GM18519 (cell line): ENCODE results near the gene SLC6A7.

Source experiments
- ATAC-seq: cut with Tn5 transposase; IDR thresholded peaks from one replicate; pipeline ENCODE4 v1.9.1; 2021; ENCODE audit warnings: mild to moderate bottlenecking, moderate library complexity; ENCODE audit not compliant: unreplicated experiment, low FRiP score

Gene SLC6A7

DNA sequence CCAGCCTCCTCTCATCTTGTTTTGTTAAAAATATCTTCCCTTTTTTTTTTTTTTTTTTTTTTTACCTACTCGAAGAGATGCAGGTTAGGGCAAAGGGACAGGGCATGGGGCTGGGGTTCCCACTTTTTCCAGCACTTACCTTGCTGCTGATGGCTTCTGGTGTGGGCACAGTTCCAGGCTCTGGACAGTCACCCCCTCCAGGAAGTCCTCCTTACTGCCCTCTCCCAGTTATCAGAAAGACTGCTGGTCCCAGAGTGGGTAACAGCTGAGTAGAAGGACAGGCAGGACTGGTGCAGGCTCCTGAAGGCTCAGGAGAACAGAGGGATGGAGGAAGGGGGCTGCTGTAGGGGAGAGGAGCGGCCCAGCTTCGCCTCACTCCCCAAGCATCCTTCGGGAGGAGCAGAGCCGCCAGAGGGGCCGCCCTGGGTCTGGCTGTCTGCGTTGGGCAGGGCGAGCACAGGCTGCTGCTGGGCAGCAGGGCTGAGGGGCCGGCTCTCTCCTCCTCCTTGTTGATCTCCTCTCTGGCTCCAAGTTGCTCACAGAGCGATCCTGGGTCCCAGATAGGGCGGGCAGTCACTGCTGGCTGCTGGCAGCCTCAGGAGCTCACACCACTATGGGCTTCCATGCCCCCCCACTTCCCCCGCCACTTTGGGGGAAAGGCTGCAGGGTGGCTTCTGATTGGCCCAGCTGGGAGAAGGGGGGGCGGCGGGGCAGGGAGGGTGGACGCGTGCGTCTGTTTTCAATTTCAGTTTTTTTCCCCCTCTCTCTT lies 34.4 kb upstream of the SLC6A7 start, which contains the start of gene PDGFRB:
Gene PDGFRB, minus strand, starts transcription at position 588 of the 769 bp plus-strand sequence. CDS start 18,798 bp downstream, outside the sequence.
- no peak for ATAC-seq

DNA sequence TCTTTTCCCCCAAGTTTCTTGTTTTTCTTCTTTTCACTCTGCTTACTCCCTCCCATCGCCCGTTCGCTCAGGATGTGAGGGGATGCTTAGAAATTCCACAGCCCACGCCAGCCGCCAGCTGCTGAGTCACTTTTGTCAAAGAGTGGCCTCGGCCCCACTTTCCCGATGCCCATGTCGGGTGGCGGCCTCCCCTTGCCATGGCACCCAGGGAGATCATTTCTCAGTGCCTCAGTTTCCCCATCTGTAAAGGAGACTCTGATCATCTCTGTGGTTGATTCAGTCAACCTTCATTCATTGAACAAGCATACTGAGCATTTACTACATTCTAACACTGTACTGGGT lies 33.9 kb upstream of the SLC6A7 start:
- no peak for ATAC-seq

- no peak for ATAC-seq
Observed at GRCh38 chr5:150156540-150156939, 33.3 kb upstream of the SLC6A7 start.

DNA sequence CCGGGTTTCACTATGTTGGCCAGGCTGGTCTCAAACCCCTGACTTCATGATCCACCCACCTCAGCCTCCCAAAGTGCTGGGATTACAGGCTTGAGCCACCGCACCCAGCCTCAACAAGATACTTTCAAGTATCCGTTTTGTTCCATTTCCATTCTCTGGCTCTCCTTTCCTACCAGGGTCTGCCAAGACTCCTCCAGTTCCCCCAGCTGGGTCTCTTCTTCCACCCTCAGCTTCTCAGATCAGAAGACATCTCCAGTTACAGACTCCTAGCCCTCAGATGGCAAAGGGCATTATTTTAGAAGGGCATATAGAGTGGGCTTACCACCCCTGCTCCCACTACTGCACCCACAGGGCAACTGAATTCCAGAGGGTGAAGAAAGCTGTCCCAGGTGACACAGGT lies 32.7 kb upstream of the SLC6A7 start:
- ATAC-seq, result no peak

DNA sequence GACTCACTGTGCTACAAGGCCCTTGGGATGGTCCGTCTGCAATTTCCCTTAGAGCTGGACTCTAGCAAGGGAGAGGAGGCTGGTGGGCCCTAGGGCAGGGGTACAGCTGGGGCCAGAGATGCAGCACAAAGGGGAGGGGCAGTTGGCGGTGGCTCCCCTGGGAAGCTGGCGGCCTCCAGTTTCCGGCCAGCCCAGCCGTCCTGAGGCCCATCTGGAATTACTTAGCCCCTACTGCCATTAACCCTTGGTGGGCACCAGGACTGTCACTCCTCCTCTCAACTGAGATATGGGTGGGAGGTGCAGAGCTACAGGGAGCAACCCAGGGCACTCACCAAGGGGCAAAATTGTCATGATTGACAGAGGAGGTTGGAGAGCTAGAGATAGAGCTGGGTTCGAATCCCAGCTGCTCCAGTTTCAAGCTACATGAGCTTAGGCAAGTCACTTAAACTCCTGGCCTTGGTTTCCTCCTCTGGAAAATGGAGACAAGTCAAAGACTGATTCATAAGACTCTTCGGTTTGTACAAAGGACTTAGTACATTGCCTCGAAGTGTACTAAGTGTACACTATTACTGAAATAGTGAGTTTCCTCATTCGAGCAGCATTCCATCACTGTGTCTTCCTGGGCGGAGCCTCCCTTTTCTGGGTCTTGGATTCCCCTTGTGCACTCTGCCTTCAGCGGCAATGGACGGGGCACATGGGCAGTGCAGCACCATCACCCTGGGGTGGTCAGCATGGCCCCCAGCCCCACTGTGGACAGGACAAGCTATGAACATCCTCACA lies 31.5 kb upstream of the SLC6A7 start:
- ATAC-seq, result no peak

DNA sequence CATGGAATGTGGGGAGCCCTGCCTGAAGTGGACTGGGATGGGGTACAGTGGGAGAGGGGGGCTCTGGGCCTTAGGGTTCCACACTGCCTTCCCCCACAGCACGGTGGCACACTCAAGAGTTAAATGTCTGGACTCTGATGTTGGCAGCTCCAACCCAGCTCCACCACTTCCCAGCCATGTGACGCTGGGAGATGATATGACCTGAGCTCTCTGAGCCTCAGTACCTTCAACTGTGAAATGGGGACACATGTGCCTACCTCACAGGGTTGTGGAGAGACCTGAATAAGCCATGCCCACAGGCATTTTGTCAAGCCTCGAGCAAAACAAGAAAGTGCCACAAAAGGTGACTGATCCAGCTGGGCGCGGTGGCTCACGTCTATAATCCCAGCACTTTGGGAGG lies 30.8 kb upstream of the SLC6A7 start:
- no peak for ATAC-seq

DNA sequence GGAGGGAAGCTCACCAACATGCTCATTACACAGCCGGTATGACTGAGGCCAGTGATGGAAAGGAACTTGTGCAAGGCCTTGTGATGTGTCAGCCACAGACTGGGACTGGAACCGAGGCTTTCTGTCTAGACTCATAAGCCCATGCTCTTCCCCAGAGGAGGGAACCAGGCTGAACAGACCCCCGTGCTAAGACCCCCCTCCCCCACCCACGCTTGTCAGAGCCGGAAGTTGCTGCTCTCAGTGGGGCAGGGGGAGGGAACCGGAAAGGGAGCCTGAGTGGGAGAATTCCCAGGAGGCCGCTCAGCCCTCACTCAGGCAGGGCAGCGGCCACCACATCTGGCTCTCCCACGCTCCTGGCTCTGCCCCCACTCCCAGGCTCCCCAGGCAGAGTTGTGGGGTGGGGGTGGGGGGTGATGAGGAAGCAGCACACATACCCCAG lies 30.1 kb upstream of the SLC6A7 start:
- ATAC-seq, result no peak

DNA sequence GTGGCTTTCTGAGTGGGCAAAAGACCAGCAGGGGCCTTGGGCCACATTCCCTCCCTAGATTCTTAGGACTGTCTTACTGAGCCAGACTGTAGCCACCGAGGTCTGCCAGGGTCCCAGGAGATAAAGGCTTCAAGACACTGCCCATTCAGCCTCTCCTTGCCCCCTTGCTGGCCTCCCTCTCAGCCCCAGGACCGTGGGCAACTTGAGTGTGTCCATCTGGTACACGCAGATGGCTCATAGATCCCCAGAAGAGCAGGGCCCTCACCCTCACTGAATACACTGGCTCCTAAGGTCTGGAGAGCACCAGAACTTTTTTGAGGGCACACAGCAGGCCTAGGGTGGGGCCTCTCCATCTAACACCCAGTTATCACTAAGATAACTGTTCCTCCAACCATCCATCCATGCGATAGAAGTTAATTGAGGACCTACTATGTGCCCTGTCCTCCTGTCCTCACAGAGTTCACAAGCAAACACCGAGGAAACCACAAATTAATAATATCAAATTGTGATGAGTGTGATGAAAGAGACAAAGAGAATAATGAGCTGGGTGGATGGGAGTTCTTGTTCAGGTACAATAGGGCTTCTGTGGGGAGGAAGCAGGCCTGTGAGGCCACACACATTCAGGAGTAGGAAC lies 29.3 kb upstream of the SLC6A7 start:
- ATAC-seq, result no peak

DNA sequence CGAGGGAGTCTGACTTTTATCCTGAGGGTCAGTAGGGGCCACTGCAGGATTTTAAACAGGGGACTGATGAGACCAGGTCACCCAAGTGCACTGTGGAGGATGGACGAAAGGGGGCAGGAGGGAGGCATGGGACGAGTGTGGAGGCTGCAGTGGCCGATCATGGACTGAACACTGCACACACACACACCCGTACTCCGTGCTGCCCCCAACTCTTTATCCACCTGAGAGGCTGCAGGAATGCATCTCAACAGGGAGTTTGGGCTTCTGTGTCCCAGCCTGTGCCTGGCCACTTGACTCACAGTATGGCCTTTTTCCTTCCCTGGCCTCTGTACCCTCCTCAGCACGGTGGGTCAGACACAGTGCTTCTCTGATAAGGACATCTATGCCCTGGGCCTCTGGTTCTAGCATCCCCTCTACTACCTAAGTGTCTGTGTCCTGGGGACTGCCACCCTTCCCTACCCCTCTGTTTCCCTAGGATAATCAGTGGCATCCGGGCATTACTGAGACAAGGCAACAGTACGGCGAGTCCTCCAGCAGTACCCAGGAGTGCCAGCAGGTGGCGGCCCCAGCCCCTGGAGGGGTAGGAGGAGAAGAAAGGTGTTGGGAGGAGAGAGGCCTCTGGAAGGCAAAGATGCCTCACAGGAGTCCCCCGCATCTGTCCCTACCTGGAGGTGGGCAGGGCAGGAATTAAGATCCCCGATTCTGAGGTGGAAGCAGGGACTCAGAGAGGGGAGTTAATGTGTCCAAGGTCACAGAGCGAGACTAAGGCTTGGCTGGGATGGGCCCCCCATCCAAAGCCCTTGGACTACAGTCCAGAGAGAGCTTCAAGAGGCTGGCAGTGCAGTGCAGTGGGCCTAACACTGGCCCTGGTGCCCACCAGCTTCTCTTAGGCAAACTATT lies 28.4 kb upstream of the SLC6A7 start:
- no peak for ATAC-seq

- ATAC-seq, result no peak
Observed at GRCh38 chr5:150162142-150162513, 27.7 kb upstream of the SLC6A7 start.

GRCh38 chr5:150163035-150163434 lies 26.8 kb upstream of the SLC6A7 start:
- no peak for ATAC-seq

- ATAC-seq, result no peak
Observed at GRCh38 chr5:150163547-150164059, 26.3 kb upstream of the SLC6A7 start.

DNA sequence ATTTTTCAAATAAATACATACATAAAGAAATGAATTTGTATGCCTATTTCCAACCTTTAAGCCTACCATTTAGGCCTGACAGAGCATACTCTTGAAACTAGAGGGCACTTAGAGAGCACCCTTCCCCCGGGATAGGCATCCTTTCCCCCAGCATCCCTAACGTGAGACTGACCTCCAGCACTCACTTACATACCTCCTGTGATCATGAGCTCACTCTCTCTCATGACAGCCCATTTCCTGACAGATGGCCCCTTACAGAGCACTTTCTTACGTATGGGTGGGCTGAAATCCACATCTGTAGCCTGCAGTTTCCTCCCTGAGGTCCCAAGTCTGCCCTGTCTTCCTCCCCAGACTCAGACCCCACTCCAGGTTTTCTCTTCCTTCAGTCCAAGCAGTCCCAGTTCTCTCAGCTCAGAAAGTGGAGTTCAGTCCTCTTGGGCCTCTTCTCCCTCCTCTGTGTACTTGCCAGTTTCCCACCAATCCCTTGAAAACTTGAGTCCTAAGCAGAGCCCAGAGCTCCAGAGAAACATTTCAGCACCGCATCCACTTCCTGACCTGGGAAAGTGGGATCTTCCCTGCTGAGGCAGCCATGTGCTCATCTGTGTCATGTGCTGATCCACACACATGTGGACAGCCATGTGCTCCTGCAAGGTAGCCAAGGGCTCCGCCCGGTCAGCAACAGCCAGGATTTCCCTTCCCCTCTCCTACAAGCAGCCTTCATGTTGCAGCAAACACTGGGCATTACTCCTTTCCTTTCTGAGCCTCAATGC lies 25.5 kb upstream of the SLC6A7 start:
- ATAC-seq, result no peak

DNA sequence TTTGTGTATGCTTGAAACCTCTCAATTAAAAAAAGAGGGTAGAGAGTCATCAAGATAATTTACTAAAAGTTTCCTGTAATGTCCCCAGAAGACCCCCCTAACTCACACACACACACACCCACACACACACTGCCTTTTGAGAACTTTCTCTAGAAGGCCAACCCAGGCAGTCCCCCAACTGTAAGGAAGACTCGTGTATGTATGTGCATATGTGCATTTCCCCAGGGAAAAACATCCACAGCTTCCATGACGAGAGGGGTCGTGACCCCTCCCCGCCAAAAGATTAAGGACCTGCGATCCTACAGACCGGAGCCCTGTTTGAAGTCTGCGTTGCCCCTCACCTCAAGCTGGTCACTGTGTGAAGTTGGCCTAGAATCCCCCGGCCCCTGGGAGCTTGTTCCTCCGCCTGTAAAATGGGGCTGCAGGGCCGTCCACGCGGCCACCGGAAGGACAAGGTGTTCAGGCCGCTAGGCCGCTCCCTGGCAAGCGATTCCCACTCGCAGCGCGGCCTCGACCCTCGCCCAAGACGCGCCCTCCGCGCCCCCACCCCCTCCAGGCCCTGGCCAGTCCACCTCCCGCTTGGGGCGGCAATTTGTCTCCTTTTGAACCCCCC lies 23.7 kb upstream of the SLC6A7 start:
- no peak for ATAC-seq

DNA sequence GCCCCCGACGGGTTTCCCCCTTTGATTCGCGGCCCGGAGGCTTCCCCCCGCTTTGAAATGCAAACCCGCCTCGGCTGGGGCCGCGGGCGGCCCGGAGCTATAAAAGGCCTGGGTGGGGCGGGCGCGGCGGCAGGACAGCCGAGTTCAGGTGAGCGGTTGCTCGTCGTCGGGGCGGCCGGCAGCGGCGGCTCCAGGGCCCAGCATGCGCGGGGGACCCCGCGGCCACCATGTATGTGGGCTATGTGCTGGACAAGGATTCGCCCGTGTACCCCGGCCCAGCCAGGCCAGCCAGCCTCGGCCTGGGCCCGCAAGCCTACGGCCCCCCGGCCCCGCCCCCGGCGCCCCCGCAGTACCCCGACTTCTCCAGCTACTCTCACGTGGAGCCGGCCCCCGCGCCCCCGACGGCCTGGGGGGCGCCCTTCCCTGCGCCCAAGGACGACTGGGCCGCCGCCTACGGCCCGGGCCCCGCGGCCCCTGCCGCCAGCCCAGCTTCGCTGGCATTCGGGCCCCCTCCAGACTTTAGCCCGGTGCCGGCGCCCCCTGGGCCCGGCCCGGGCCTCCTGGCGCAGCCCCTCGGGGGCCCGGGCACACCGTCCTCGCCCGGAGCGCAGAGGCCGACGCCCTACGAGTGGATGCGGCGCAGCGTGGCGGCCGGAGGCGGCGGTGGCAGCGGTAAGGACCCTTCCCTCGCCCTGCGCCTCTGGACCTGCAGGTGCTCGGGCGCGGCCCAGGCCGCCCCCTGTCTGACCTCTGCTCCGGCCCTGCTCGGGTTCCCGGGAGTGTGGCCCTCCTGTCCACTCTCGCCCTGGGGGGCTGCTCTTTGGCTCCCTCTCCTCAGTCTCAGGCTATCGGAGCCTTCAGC lies 23.0 kb upstream of the SLC6A7 start, which contains the start of gene CDX1:
Gene CDX1, plus strand, starts transcription at position 129 of the 862 bp plus-strand sequence. Its CDS starts 99 bp downstream, at position 228.
- ATAC-seq, result no peak

- no peak for ATAC-seq
Observed at GRCh38 chr5:150167512-150167850, 22.4 kb upstream of the SLC6A7 start.

DNA sequence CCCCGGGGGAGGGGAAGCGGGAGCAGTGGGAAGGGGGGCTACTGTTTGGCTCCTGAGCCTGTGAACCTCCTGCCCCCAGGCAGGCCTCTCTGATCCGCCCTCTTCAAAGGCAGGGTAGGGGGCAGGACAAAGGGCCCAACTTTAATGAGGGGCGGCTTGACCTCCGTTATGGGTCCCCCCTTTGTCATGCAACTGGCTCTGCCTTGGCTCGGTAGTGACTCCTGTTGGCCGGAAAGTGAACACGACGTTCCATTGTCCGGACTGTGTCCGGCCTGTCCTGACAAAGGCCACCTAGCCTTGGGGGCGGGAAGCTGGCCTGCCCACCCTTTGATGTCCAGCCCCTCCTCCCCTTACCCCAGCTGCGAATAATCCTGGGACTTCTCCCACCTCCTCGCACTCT lies 22.0 kb upstream of the SLC6A7 start:
- ATAC-seq, result no peak

DNA sequence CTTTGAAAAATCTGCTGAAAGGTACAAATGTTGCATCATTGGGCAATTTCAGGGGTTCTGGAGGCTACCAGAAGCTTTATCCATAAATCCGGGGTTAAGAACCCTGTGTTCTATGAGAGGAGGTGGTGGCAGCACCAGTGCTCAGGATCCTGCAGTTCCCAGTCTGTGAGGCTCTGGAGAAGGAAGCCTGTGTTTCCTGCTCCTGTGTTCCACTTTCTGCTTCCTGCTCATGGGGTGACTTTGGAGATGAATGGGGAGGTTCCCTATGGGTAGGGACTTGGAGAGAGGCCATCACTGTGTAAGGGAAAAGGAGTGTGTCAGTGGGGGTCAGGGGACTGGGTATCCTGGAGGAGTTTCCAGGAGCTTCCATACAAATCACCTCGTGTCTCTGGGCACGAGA lies 21.0 kb upstream of the SLC6A7 start:
- no peak for ATAC-seq
